ENCODE measurements around the gene HIRA. TPM values are rescaled to one million over a fixed set of nuclear protein-coding genes. Genes with fewer than 3 reads are reported as not detected.
A peak's percentile ranks its signal among the peaks of the same experiment; 100 is the strongest.
"Not testable (repeated sequence)": the region's sequence is repeated elsewhere in the genome, so short reads cannot be mapped to it uniquely, and the experiment has no call there.

The HIRA gene
- total and polyA plus RNA-seq, 9 of the 15 experiments (the other 6 are each of a cell fraction or from before 2014, with no cell fraction given), result 0.96 to 132 (median 58.4) TPM

GRCh38 chr22:19330205-19330604 lies 101.3 kb downstream of the HIRA start (continued):
- TF ChIP-seq NR2C2 (CRISPR knock-in tag; IDR thresholded peaks at IDR 0.05), result peak; percentile 66; the same call in 1 of the 2 replicates
- not testable (repeated sequence) for TF ChIP-seq NR2C2 (tag; IDR thresholded peaks at IDR 0.05)
- TF ChIP-seq, protein P1, sequence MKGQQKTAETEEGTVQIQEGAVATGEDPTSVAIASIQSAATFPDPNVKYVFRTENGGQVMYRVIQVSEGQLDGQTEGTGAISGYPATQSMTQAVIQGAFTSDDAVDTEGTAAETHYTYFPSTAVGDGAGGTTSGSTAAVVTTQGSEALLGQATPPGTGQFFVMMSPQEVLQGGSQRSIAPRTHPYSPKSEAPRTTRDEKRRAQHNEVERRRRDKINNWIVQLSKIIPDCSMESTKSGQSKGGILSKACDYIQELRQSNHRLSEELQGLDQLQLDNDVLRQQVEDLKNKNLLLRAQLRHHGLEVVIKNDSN (CRISPR knock-in tag; IDR thresholded peaks at IDR 0.05), result 0 out of 2 replicates have a peak, but pooled peaks have one; percentile 22
- TF ChIP-seq, protein P2, sequence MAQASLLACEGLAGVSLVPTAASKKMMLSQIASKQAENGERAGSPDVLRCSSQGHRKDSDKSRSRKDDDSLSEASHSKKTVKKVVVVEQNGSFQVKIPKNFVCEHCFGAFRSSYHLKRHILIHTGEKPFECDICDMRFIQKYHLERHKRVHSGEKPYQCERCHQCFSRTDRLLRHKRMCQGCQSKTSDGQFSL (CRISPR knock-in tag; IDR thresholded peaks at IDR 0.05), result 0 out of 2 replicates have a peak, but pooled peaks have one; percentile 44
- TF ChIP-seq, protein P2 (tag; IDR thresholded peaks at IDR 0.05), result not testable (repeated sequence)

DNA sequence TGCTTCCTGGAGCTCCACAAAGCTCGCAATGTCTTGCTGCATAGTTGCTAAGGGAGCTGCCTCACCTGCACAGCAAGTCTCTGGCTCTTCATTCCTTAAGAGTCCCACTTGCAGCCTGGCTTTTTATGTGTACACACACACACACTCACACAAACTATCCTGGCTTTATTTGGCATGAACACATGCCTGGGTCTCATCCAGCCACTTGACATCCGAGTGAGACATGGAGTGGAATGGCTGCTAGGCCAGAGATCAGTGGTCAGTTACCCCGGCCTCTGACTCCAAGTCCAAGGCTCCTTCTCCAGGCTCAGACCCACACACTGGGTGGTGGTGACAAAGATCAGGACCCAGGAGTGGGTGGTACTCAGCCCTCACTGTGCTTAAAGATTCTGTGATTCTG lies 102.1 kb downstream of the HIRA start:
- FAIRE-seq, result no peak
- no peak overlapping the region for H3K9ac ChIP-seq (ENCODE audit: insufficient read depth in 1 of 2, low read depth in 2 of 2, low read length in 2 of 2)
- no TSS peak for BruUV-seq (replicated peaks)
- 0 out of 4 replicates have a peak, but pooled peaks of 1 of the 2 experiments have one; percentile 4 for TF ChIP-seq FOXA3 (CRISPR knock-in tag; conservative IDR thresholded peaks at IDR 0.05 in 1 of 2, IDR thresholded peaks at IDR 0.05 in 1 of 2)
- TF ChIP-seq ZNF518B (CRISPR knock-in tag; IDR thresholded peaks at IDR 0.05), result no peak
- TF ChIP-seq ZNF263 (CRISPR knock-in tag; IDR thresholded peaks at IDR 0.05; ENCODE audit: borderline replicate concordance), result 0 out of 2 replicates have a peak, but pooled peaks have one; percentile 6
- TF ChIP-seq ELF4 (CRISPR knock-in tag; IDR thresholded peaks at IDR 0.05), result no peak
- peak; percentile 42; the same call in 1 of the 2 replicates for TF ChIP-seq CEBPG (CRISPR knock-in tag; IDR thresholded peaks at IDR 0.05)
- TF ChIP-seq CEBPG (tag; conservative IDR thresholded peaks at IDR 0.05 in 1 of 2, IDR thresholded peaks at IDR 0.05 in 1 of 2), result no peak
- no peak for TF ChIP-seq ZNF696 (CRISPR knock-in tag; conservative IDR thresholded peaks at IDR 0.05)
- TF ChIP-seq ZNF551 (CRISPR knock-in tag; IDR thresholded peaks at IDR 0.05), result no peak
- peak; percentile 60; the same call in 1 of the 2 replicates for TF ChIP-seq ZNF143 (CRISPR knock-in tag; IDR thresholded peaks at IDR 0.05)
- TF ChIP-seq POLR2AphosphoS2 (IDR thresholded peaks at IDR 0.05; ENCODE audit: low read length), result 0 out of 2 replicates have a peak, but pooled peaks have one; percentile 34
- 0 out of 2 replicates have a peak, but pooled peaks have one; percentile 10 for TF ChIP-seq FOXA1 (IDR thresholded peaks at IDR 0.05; ENCODE audit: borderline replicate concordance)

More for the DNA sequence above, 102.1 kb downstream of the HIRA start:
- ChIA-PET POLR2A (interaction anchor here (1.1 kb wide), 1 partner anchor 34 kb away, joined by 3 read pairs; no protein-coding TSS in a partner anchor), CTCF (ENCODE audit: low intra/inter-chr PET ratio) (no interaction called here)
- no peaks in the 10 kb centered on the region for H3K4me1 ChIP-seq (replicated peaks in 1 of 2; ENCODE audit: control insufficient read depth in 2 of 2, insufficient read depth in 2 of 2, low read length in 2 of 2)
- peak; percentile 19; the same call in 1 of the 3 replicates for ATAC-seq
- intact Hi-C loops (cut with micrococcal nuclease), result no loop called here
- H3K9me3 ChIP-seq (replicated peaks; ENCODE audit: control insufficient read depth, insufficient read depth, low read depth, low read length), result peaks cover 4% of the 10 kb centered on the region; the same call in 1 of the 2 replicates
- H3K9me1 ChIP-seq (ENCODE audit: control insufficient read depth, insufficient read depth, low read length), result no peaks in the 10 kb centered on the region
- in situ Hi-C loops (cut with MboI), result no loop called here
- H3K4me3 ChIP-seq, result no peak overlapping the region
- H2AFZ ChIP-seq (ENCODE audit: low read depth, low read length), result no peak overlapping the region
- no peaks in the 10 kb centered on the region for H4K20me1 ChIP-seq (replicated peaks; ENCODE audit: control insufficient read depth, insufficient read depth, low read length)
- H3K36me3 ChIP-seq (ENCODE audit: control insufficient read depth, insufficient read depth, low read length), result peaks cover 41% of the 10 kb centered on the region
- no peaks in the 10 kb centered on the region for H3K27me3 ChIP-seq (ENCODE audit: control insufficient read depth in 2 of 2, insufficient read depth in 2 of 2, low read length in 2 of 2)
- peak in 1 of 4 experiments; percentile 33 for DNase-seq (ENCODE audit: extremely low read depth in 1 of 4, low spot score in 3 of 4)
- H3K79me2 ChIP-seq (ENCODE audit: control insufficient read depth, insufficient read depth, low read length), result no peaks in the 10 kb centered on the region
- 95% methylated on average over 3 of the region's 3 CpGs for WGBS (ENCODE audit: insufficient coverage, low coverage, missing lambda C conversion rate)
- H3K4me2 ChIP-seq (ENCODE audit: insufficient read depth, low read length), result no peak overlapping the region
- no peak overlapping the region for H3K27ac ChIP-seq (ENCODE audit: extremely low read depth, low read depth, low read length)
